WI38 (cell line): Measurements from ENCODE around the gene SKAP1.

Experiments
- H3K4me3 ChIP-seq: 2 replicates; pipeline ENCODE4 v1.5.1; 2011; ENCODE audit warnings: low read depth, mild to moderate bottlenecking, control low read depth, low read length
- TF ChIP-seq, protein P1 (sequence below): IDR thresholded peaks from 2 replicates; pipeline ENCODE4 v1.5.1; 2012; ENCODE audit warnings: low read depth, mild to moderate bottlenecking, control low read depth, low read length

Gene SKAP1

DNA sequence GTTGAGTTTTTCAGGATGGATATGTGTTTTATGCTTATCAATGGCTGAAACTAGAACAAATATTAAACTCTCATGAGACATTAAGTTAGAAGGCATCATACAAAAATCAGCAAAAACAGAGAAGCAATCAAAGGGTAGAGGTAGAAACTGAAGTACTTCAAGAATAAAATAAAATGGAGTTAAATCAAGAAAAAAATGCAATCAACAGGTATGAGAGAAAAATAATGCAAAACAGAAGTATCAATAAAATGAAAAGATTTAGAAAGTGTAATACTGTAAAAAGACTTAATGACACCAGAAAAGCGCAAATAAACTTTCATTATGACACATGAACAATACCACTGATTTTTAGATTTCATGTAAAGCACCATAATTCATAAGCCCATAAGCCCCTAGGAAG, 112.3 kb downstream of the SKAP1 start:
- no peak overlapping the region for H3K4me3 ChIP-seq
- TF ChIP-seq, protein P1, sequence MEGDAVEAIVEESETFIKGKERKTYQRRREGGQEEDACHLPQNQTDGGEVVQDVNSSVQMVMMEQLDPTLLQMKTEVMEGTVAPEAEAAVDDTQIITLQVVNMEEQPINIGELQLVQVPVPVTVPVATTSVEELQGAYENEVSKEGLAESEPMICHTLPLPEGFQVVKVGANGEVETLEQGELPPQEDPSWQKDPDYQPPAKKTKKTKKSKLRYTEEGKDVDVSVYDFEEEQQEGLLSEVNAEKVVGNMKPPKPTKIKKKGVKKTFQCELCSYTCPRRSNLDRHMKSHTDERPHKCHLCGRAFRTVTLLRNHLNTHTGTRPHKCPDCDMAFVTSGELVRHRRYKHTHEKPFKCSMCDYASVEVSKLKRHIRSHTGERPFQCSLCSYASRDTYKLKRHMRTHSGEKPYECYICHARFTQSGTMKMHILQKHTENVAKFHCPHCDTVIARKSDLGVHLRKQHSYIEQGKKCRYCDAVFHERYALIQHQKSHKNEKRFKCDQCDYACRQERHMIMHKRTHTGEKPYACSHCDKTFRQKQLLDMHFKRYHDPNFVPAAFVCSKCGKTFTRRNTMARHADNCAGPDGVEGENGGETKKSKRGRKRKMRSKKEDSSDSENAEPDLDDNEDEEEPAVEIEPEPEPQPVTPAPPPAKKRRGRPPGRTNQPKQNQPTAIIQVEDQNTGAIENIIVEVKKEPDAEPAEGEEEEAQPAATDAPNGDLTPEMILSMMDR: no peak

DNA sequence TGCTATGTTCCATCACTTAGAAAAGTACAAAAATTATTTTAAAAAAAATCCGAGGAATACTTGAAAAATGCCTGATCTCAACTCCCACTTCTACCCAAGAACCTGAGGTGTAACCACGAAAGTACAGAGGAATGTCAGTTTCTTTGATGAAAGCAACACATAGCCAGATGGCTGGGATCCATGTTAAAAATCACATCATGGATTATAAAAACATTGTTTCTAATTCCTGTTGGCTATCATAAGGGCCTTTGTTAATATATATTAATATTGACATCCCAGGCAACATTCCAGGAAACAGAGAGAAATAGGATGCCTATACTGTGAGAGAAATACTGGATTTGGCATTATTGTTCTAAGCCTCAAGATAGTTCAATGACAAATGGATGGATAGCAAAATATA, 115.3 kb downstream of the SKAP1 start:
- TF ChIP-seq, protein P1: no peak
- H3K4me3 ChIP-seq: no peak overlapping the region

DNA sequence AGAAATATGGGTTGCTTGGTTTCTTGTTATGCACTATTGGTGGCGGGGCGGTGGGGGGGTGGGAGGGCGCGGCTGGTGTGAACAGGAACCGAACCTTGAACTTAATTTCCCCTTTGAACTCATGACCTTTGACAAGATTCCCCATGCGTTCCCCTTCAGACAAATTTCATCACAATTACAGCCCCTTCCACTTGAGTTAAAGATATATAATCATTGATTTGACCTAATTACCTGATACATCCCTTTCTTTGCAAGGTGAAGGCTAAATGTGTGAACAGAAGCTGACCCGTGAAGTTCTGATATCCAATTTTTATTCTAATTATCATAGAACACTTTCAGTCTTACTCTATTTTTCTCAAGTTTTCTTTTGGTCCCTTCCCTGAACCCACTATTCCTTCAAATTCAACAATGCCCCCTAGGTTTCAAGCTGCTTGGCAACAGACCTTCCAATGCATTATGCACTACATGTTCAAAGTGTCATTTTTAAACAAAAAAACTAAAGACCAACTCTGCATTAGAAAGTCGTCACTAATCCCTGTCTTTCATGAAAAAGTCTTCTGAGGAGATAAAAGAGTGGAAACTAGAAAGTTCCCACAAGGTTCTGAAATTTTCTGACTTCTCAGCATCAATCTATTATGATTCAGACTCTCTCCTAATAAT, 116.8 kb downstream of the SKAP1 start:
- H3K4me3 ChIP-seq: no peak overlapping the region
- TF ChIP-seq, protein P1: no peak

DNA sequence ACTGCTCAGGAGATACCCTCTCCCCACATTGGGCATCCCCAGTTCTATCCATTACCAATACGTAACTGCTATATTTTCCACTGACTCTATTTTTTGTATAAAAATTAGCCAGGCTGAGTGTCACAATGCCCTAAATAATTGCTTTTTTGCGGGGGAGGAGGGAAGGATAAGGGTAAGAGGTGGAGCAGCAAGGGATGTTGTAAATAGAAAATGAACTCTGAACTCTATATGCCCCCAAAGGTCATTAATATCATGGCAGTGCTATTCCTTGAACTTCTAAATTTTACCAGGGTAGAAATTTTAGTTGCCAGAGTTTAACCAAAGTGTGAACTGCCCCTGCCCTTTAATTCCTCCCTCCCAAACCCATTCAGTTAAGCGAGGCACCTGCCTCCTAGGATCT, 118.7 kb downstream of the SKAP1 start:
- no peak overlapping the region for H3K4me3 ChIP-seq
- TF ChIP-seq, protein P1: no peak

DNA sequence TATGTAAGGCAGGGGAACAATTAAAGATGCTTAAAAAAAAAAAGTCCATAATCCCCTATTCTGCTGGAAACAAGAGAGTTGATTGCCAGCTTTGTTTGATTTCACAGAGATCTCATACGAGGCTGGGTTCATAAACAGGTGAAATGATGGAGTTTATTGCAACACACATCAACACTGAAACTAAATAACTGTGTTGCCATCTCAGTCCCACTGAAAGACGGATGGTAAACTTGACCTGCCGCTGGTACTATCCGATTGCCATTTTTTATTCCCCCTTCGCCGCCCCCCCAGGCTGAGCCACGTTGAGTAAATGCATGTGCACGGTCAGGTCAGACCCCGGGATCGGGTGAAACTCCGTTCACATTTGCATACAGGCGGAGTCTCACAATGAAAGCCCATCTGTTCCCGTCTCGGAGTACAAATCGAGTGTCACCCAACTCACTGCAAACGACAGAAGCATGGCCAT, 119.2 kb downstream of the SKAP1 start:
- no peak overlapping the region for H3K4me3 ChIP-seq
- TF ChIP-seq, protein P1: no peak

DNA sequence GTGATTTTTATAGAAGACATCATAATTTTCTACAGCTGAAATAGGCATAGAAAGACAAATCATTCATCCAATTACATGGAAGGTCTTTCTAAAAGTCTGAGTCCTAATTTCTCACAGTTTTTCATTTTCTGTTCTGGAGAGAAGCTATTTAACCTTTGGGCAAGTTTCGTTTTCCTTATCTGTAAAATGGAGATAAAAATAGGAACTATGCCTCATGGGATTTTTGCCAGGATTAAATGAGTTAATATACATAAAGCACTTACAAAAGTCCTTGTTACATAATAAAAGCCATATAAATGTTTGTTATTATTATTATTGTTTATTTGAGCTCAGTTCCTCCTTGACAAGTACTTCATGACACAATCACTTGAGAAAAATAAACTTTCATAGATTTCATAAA, 121.4 kb downstream of the SKAP1 start:
- H3K4me3 ChIP-seq: no peak overlapping the region
- TF ChIP-seq, protein P1: no peak

DNA sequence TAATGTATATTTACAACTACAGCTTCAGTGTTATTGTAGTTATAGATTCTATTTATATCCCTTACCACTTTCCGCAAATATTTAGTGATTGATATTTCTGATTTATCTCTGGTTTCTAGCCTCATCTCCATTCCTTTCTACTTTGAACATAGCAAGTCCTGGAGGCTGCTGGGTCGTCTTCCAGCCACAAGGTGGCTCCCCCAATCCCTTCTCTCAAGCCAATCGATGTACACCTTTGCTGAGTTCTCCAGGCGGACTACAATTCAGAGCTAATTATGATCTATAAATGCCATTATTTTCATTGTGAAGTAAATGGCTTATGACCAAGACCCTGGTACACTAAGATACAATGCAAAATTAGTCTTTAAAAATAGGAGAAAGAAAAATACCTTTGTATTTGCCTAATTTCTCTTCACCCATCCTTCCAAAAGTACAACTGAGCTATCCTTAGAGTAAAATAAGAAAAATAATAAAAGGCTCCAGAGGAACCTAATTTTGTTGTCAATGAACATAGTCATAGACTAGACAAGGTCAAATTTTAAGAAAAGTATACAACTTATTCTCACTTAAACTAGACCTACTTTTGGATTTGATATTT, 122.1 kb downstream of the SKAP1 start:
- H3K4me3 ChIP-seq: no peak overlapping the region
- TF ChIP-seq, protein P1: peak; percentile 89
